ENCODE results near the gene HDGFL2. TPM values are rescaled to one million over a fixed set of nuclear protein-coding genes. Genes with fewer than 3 reads are reported as not detected.

HDGFL2 gene
- total RNA-seq, 1 donor from 2014 or later: 28.7 TPM

GRCh38 chr19:4471403-4472173 lies 509 bp upstream of the HDGFL2 start:
- DNase-seq: peak; percentile 100

DNA sequence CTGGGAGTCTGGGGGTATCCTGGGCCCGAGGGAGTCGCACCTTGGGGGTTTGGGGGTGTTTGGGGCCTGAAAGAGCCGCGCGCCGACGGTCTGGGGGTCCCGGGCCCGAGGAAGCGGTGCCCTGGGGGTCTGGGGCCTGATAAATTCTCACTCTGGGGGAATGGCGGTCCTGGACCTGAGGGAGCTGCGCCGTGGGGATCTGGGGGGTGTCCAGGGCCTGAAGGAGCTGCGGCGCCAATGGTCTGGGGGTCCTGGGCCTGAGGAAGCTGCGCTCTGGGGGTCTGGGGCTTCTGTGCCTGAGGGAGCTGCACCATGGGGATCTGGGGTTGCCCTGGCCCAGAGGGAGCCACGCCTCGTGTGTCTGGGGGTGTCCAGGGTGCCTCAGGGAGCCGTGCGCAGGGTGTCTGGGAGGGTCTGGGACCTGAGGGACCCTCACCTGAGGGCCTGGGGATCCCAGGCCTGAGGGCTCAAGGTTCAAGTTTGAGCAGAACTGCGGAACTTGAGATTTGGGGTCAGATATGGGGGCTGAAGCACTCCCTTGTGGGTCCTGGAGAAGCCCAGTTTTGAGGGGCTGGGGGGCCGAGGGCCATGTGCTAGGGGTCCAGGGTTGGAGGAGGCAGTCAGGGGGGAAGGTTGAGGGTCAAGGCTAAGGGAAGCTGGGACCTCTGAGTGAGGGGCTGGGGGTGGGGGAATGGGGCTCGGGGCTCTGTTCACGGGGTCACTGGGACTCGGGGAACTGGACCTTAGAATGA lies 1.1 kb downstream of the HDGFL2 start:
- DNase-seq: no peak

DNA sequence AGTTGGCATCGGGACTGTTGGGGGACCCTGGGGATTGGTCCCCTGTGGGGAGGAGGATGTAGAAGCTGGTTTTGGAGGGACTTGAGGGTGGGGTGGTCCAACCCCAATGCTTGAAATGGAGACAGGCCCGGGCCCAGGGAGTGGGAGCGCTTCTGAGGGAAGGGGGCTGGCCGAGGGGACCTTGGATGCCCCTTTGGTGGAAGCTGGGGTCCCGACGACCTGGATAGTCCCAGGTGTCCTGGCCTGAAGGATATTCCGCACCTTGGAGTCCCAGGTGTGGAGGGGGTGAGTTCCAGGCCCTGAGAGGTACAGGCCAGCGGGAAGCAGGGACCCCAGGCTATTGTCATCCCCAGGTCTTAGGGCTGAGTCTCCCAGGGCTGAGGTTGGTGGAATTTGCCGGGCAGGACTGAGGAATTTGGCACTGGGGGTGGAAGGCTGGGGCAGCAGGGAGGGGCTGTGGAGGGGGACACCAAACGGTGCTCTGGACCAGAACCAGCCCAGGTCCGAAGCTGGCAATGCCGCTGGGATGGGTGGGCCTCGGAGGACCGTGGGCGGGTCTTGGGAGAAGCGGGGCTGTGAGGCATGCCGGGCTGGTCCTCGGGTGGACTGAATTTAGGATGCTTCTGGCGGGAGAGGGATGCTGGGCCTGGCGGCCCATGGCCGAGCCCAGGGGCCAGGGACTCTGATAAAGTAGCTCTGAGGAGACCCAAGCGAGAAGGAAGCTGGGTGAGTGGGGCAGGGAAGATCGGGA lies 1.8 kb downstream of the HDGFL2 start:
- no peak for DNase-seq

GRCh38 chr19:4474514-4475022 lies 2.5 kb downstream of the HDGFL2 start:
- DNase-seq: peak; percentile 52

DNA sequence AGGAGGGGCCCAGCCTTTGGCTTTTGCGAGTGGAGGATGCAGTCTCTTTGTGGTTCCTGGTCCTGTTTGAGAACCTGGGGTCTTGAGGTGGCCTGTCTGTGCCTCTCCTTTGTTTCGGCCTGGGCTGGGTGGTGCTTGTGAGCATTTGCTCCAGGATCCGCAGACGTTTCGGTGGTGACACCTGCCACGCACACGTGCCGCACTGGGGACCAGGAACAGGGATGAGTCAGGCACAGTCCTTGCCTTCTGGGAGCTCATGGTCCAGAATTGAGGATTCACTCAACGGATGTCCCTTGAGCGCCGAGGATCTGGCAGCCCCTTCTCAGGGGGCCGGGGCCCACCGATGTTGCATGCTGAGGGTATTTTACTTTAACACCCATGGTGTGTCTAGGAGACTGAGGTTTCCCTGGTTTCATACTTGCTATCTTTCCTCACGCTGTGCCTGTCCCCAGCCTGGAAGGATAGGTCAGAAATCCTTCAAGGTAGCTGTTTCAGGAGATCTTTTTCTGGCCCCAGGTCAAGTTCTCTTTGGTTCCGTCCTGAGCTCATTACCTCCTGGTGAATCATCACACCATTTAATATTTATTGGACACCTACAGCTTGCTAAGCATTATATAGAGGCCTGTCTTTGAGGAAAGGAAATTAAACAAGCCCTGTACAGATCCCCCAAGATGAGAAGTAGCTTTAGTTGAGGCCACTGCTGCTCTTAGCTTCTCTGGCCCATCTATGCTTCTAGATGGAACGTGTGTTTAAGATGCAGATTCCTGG lies 5.1 kb downstream of the HDGFL2 start:
- DNase-seq: no peak

- no peak for DNase-seq
These were observed 10.7 kb downstream of the HDGFL2 start for GRCh38 chr19:4482721-4483364.

DNA sequence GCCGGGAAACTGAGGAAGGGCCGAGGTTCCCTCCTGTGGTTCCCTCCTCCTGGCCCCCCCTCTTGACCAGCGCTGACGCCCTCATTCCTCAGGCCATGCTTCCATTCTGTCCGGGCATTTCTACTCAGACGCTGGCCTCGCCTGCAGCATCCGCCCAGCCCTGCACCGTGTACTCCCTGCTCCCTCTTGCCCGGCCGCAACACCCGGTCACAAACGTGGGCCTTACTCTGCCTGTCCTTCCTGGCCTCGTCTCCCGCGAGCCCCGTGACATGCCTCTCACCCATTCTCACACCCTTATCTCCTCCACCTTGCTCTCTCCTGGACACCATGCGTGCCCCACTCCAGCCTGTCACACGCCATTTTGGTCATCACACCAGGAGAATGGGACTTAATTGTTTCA lies 11.3 kb downstream of the HDGFL2 start:
- no peak for DNase-seq

DNA sequence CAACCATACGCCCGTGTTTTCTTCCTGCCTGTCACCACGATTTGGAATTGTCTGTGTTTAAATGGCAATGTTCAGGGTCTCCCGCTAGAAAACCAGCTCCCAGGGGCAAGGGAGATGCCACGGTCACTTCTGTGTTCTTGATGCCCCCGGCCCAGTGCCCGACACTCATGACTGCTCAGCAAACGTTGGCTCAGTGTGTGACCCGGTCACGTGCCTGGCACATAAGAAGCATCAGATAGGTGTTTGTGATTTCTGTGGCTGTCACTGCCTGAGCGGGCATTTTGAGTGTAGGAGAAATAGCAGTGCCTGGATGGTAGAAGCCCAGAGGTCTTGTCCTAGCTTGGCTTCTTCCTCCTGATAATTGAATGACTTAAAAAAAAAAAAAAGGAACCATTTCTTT lies 15.5 kb downstream of the HDGFL2 start:
- no peak for DNase-seq

- no peak for DNase-seq
These were observed 16.4 kb downstream of the HDGFL2 start for GRCh38 chr19:4488496-4488895.

DNA sequence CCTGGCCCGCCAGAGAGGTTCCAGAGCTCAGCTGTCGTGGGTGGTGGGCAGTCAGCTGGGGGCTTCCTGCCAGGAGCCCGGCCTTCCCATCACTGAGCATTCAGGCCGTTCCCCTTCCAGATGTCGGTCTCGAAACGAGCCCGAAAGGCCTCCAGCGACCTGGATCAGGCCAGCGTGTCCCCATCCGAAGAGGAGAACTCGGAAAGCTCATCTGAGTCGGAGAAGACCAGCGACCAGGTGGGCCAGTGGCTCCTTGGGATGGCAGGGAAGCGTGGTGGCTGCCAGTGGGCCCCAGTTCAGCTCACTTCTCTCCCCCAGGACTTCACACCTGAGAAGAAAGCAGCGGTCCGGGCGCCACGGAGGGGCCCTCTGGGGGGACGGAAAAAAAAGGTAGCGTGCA lies 19.3 kb downstream of the HDGFL2 start:
- DNase-seq: no peak

DNA sequence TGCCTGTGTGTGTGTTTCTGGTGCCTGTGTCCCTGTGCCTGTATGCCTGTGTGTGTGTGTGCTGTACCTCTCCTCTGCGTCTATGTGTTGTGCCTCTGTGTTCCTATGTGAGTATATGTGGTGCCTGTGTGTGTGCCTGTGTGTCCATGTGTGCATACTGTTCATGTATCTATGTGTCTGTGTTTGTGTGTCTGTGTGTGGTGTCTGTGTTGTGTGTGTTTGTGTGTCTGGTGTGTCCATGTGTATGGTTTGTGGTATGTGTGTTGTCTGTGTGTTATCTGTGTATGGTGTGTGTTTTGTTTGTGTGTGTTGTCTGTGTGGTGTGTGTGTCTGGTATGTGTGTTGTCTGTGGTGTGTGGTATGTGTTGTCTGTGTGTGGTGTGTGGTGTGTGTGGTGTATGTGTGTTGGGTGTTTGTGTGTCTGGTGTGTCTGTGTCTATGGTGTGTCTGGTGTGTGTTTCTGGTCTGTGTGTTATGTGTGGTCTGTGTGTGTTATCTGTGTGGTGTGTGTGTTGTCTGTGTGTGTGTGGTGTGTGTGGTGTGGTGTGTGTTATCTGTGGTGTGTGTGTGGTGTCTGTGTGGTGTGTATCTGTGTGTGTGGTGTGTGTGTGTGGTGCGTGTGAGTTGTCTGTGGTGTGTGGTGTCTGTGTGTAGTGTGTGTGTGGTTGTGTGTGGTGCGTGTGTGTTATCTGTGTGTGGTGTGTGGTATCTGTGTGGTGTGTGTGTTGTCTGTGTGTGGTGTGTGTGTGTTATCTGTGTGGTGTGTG lies 20.4 kb downstream of the HDGFL2 start:
- DNase-seq: no peak

DNA sequence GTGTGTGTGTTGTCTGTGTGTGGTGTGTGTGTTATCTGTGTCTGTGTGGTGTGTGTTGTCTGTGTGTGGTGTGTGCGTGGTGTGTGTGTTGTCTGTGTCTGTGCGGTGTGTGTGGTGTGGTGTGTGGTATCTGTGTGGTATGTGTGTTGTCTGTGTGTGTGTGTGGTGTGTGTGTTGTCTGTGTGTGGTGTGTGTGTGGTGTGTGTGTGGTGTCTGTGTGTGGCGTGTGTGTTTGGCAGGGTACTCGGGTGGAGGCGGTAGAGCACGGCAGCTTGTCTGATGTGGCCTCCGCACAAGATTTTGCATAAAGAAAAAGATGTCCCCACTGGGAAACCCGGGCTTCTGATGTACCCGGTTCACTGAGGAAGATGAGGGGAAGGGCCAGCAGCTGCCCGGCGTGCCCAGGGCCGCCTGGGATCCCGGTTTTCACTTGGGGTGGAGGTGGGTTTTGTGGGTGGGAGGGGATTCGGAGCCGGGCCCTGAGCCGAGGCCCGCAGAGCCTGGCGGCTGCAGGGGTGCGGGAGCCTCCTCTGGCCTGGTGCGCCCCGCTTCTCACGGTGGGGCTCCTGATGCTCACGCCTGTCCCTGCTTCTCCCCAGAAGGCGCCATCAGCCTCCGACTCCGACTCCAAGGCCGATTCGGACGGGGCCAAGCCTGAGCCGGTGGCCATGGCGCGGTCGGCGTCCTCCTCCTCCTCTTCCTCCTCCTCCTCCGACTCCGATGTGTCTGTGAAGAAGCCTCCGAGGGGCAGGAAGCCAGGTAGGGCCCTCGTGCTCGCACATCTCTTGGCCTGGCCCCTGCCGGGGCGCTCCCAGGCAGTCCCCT lies 21.2 kb downstream of the HDGFL2 start:
- DNase-seq: no peak

- no peak for DNase-seq
These were observed 22.0 kb downstream of the HDGFL2 start for GRCh38 chr19:4493929-4494690.

- DNase-seq: no peak
These were observed 22.6 kb downstream of the HDGFL2 start for GRCh38 chr19:4494691-4495064.

GRCh38 chr19:4495471-4495870 lies 23.4 kb downstream of the HDGFL2 start:
- DNase-seq: no peak

- no peak for DNase-seq
These were observed 24.2 kb downstream of the HDGFL2 start for GRCh38 chr19:4496304-4496703.

DNA sequence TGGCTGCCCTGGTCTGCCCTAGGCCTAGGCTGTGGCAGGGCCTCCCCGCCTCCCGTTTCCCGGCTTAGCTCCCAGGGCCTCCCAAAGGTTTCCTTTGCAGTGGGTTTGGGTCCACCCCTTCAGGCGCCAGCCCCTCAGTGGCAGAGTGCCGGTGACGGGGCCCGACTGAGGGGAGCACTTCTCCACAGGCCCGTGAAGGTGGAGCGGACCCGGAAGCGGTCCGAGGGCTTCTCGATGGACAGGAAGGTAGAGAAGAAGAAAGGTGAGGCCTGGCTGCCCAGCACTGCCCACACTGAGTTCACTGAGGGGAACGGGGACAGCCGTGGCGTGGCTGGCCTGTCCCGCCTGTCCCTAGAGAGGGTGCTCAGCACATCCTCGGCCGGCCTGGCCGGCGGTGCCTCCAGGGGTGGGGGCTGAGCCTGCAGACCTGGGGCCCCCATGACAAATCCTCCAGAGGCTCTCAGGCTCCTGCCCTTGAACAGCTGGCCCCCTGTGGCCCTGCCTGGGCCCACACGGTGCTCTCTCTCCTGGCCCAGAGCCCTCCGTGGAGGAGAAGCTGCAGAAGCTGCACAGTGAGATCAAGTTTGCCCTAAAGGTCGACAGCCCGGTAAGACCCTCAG lies 25.8 kb downstream of the HDGFL2 start:
- DNase-seq: no peak

GRCh38 chr19:4498694-4499093 lies 26.6 kb downstream of the HDGFL2 start:
- no peak for DNase-seq

GRCh38 chr19:4499318-4499717 lies 27.2 kb downstream of the HDGFL2 start:
- no peak for DNase-seq
